ENCODE data around the gene NEURL1B.

The NEURL1B gene

DNA sequence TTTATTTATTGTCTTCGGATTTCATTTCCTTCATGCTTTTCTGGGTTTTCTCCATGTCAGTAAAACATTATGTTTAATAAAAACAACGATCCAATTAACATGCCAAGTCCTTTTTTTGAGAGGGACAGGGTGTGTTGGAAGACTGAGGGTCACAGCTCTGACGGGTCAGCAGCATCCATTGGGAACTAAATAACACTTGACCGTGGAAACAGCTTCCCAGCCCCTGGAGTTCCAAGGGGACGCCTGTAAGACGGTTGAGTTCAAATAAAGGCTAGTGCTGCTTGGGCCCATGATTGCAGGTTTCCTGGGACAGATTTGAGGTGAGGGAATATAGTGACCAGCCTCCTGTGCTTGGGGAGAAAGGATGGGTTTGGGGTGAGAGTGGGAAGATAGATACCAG lies 30.4 kb upstream of the NEURL1B start:
- no peak for DNase-seq

DNA sequence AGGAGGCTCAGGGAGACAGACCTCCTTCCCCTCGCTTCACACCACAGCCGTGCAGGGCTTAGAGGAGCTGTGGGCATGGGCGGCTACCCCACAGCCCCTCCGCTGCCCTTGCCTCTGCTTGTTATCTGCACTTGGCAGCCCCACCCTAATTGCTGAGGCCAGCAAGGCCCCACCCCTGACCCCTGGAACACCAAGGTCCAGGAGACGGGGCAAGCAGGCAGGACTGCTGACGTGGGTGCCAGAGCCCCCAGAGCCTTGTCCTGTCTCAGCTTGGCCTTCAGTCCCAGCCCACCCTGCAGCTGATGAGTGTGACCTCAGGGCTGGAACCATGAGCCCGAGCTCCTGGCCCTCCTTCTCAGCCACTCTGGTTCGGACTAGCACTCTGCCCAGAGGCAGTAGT lies 29.1 kb upstream of the NEURL1B start:
- no peak for DNase-seq

DNA sequence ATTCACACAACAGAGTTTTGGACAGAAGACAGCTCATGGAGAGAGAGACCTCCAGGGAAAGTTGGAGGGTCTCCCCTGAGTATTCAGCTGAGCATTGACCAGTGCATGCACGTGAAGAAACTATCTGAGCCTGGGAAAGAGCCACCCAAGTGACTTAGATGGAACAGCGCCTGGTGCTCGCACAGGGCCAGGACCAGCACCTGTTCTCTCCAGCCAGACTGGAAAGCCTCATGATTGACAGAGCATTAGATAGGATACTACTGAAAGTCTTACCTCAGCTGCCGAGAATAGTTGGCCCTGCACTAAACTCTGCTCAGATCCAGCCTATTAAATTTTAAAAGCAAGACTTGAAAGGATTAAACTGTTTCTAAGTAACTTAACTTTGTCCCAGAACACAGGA lies 28.3 kb upstream of the NEURL1B start:
- no peak for DNase-seq

DNA sequence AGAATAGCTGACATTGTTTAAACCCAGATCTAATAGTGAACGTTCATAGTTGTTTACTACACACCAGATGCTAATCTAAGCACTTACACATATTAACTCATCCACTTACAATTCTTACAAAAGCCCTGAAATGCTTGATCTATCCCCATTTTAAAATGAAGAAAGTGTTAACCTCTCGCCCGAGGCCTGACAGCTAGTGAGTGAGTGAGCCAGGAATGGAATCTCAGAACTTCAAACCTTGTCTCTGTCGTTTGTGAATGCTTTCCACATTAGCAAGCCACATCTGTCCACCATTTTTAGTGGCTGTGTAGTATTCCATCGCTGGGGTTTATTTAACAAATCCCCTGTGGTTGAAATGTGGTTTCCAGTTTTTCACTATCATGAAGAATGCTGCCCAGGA lies 24.9 kb upstream of the NEURL1B start:
- DNase-seq = no peak

DNA sequence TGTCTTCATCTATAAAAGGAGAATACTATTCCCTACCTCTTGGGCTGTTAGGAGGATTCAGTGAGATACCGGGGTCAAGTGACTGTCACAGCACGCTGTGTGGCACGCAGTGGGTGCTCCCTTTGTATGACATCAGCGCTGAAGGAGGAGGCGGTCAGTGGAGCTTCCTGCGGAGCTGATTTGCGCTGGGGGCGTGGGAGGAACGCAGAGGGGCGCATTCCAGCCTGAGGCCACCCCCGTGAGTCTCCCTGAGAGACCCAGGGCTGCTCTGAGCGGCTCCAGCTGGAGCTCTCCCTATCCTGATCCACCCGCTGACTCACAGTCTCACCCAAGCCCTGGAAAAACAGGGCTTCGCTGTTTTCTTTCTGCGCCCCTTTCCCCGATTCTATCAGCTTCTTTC lies 24.3 kb upstream of the NEURL1B start:
- DNase-seq = no peak

DNA sequence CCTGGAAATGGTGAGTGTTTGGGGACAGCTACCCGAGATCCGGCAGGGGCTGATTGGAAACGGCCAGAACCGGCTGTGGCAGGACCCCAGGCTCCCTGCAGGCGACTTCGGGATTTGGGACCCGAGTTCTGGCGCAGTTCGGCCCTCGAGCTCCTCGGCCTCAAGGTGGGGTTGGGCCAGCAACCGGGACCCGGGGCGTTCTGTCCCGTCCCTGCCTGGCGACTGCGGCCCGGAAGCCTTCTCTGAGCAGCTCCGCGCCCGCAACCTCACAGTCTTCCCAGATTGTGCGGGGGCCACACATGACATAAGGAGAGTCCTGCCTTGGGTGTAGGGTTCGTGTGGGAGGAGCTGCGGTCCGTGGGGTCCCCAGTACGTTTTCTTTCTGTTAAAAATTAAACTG lies 23.2 kb upstream of the NEURL1B start:
- no peak for DNase-seq

DNA sequence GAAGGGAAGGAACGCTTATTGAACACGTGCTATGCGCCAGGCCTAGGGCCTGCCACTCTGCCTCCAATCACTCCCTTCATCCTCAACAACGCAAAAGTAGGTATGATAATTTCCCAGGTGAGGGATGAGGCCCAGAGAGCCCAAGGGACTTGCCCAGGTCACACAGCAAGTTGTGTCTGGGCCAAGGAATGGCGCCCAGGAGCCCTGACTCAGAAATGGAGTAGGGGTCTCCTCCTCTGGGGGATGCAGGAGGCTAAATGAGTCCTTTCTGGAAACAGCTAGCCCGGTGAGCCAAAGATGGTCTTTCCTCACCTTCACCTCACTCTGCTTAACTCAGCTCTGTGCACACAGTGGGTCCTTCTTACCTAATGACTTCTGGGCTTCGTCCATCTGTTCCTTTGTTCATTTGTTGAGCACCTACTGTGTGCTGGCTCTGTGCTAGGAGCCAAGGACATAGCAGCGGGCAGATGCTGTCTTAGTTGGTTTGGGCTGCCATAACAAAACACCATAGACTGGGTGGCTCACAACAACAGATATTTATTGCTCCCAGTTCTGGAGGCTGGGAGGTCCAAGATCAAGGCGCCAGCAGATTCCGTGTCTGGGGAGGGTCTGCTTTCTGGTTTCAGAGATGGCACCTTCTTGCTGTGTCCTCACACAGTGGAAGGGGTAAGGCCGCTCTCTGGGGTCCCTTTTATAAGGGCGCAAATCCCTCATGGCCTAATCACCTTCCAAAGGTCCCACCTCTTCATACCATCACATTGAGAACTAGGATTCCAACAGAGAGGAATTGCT lies 22.3 kb upstream of the NEURL1B start:
- DNase-seq = no peak

DNA sequence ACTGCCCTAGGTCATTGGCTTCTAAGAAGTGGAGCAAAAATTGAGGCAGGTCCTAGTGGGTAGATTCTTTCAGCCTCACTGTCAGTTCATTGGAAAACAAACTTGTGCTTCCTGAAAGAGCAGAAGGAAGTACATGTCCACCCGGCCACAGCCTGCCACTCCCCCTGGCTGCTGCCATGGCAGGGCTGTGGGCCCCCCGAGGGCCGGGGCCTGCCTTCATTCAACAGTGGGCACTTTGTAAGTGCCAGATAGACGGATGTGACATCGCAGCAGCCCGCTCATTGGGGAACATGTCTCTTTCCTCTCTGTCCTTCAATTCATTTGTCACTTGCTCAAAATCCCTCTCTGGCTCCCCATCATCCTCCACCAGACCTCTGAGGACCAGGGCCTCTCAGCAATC lies 20.6 kb upstream of the NEURL1B start:
- no peak for DNase-seq

DNA sequence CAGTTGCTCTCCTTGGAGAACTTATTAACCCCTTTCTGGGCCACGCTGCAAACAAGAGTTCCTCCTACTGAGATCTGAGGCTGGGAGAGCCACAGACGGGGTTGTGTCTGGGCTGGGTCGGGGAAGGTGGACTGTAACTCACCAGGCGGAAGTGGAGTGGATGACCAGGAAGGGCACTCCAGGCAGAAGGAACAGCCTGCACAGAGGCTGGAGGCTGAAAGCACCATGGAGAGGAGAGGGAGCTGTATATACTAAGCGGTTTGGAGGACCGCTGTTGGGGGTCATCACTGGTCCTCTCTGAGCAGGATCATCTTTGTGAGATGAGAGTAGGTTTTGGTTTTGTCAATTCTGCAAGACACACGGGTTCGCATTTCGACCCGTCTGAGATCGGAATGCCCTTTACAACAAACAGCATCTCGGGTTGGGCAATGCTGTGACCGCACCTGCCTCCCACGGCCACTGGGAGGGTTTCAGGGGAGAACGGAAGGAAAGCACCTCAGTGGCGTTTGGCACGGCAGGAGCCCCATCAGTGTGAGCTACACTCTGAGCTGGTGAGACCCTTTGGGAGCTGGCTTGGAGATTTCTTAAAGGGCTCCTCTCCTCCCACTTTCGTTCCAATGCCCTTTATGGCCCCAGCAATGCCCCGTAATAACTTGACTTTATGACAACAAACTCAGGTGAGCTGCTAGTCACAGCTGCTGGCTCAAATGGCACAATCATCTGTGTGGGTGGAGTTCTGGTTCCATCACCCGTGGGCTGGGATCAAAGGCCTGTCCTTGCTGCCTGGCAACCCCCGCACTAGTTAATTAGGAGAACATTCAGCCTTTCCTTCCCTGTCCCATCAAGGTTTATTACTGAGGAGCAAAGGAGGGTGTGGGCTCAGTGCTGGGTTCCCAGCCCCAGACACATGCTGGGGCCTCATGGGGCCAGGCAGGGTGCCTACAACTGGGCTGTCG lies 18.7 kb upstream of the NEURL1B start:
- DNase-seq = no peak

DNA sequence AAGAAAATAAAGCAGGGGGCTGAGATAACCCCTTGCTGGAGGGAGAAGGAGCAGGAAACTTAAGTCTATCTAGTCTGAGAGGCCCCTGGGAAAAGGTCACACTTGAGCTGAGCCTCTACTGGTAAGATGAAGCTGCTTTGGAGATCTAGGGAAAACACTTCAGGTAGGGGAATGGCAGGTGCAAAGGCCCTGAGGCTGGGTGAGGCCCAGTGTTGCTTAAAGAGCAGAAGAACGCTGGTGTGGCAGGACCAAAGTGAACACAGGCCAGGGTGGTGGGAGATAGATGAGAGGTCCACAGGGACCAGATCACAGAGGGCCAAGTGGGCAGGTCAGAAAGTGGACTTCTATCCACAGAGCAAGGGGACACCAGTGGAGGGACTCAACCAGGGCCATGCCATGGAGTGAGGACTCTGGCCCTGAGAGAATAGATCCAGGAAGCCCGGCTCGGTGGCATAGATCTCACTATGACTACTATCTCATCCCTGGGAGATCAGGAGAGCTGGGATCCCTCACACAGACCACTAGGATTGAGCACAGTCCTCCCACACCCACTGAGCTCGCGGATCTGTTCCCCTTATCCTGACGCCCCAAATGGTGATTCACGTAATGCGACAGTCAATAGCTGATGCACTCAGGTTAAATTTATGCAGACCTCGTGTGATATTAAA lies 17.6 kb upstream of the NEURL1B start:
- DNase-seq = no peak

DNA sequence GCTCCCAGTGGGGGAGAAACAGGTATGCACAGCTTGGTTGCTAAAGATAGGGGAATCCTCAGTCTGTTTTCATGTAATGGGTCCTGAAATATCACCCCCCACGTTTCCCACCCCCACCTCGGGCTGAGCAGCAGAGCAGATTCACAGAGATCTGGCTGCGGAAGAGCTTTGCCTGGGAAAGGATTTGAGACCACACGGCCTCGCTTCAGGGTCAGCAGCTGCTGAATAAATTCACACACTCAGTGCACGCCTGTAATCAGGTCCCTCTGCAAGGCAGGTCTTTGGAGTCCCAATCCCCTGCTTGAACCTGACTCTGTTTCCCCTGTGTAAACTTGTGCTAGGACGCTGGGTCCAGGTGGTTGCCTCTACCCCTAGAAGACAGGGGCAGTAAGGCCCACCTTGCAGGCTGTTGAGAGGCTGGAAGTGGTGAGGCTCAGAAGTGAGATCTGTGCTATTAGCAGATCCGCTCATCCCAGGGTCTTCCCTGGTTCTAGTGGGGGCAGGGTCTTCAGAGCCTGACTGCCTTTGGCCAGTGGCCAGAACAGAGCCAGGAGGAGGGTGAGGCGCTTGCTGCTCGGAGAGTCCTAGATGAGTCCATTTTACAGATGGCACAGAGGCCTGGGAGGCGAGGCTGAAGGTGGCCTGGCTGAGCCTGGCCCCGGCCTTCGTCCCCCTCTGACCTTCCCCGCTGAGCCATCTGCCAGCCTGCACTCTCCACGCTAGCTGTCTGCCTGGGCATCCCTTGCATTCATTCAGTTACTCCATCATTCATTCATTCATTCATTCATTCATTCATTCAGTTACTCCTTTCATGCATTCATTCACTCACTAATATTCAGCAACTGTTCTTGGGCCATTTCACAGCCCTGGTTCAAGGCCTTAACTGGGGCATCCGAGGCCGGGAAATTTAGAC lies 16.7 kb upstream of the NEURL1B start:
- DNase-seq = no peak

DNA sequence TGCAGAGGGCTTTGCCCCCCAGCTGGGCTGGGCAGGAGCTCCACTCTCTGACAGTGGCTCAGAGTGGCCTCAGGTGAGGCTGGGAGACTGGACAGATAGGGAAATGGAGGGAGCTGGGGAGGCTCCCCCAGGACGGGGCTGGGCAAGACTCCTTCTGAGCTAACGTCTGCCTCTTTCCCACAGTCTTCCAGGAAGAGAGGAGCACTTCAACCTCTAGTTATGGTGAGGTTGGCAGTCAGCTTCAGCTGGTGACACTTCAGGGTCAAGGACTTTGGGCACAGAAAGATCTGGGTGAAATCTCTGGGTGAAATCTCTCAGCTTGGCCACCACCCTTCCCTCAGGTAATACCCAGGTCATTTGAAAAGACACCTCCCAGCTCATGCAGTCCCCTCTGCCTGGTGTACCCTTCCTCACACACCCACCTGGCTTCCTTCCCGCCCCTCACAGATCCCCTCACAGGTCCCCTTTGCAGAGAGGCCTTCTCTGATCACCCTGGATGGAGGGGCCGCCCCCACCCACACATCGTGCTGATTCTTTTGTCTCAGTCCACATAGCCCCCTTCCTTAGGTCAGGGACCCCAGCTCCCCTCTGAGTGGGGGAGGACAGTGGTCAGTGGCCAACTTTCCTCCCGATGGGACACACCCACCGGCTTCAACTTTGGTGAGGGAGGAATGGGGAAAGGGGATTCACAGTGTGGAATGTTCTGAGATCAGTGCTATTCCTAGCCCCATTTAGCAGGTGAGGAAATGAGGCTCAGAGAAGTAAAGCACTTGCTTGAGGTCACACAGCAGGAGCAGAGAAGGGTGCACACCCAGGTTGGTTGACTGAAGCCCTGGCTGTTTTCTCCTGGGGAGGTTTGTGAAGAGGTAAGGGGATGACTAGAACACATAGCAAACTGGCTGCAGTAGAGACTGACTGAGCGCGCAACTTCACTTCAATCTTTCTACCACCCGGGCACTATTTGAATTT lies 15.8 kb upstream of the NEURL1B start:
- DNase-seq = no peak

DNA sequence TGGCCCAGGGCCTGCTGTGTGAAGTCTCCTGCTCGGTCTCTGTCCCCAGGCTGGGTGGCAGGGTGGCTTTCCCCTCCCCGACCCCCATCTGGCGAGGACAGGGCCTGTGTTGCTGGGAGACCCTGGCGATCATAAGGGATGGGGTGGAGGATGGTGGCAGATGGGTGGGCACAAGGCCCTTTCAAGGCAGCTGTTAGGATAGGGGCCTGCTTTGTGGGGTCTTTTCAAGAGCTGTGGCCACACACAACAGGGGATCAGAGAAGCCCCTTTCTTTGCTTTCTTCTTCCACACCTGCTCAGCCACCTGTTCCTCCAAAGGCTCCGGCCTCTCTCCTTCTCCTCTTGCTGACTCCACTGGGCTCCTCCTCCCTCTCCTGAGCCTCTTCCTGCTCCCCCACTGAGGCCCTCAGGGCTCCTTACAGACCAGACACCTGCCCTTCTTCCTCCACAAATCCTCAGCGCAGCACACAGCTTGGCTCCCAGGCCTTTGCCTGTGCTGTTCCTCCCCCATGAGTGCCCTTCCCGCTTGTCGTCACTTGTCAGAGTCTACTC lies 15.0 kb upstream of the NEURL1B start:
- DNase-seq = no peak

DNA sequence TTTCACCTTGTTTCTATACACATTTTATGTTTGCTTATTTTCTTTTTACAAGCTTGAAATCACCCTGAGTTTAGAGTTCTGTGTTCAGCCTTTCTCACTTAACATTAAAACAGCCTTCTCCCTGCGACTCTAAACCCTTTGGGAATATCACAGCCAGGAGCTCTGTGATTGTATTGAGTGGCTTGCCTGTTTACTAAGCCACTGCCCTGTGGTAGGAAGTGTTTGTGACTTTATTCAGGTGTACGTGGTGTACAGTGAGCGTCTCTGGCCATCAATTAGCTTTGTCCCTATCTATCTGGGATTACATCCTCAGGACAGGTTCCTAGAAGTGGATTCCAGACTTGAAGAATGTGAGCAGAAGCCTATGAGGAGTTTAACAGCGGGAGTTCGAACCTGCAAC lies 11.0 kb upstream of the NEURL1B start:
- no peak for DNase-seq

DNA sequence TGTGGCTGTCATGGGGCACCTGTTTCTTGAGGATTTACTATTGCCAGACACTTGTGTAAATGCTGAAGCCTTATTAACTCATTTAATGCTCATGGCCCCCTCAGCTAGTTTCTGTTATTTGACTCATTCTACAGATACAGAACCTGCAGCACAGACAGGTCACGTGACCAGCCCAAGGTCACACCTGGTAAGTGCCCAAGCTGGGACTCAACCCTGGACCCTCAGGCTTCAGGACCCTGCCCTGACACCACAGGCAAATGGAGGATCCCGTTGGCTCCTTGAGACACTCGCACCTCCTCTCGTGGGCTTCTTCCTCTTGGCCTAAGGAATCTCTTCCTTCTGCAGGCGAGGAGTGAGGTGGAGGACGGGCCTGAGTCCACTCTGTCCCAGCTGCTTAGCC lies 10.6 kb upstream of the NEURL1B start:
- no peak for DNase-seq

DNA sequence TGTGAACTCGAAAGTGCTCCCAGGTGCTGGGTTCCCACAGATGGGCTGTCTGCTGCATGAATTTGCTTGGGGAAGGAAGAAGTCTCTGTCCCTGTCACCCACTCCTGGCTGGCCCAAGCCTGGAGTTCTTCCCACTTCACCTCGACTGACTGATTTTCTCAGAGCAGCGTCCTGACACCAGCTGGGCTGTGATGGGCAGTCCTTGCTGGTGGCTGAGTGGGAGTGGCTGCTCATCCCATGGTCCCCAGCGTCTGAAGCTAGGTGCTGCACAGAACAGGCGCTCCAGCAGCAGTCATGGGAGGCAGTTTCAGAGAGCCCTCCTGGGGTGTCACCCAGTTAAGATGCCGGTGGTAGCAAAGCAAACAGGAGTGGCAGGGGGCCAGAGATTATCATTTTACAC lies 10.1 kb upstream of the NEURL1B start:
- DNase-seq = no peak

DNA sequence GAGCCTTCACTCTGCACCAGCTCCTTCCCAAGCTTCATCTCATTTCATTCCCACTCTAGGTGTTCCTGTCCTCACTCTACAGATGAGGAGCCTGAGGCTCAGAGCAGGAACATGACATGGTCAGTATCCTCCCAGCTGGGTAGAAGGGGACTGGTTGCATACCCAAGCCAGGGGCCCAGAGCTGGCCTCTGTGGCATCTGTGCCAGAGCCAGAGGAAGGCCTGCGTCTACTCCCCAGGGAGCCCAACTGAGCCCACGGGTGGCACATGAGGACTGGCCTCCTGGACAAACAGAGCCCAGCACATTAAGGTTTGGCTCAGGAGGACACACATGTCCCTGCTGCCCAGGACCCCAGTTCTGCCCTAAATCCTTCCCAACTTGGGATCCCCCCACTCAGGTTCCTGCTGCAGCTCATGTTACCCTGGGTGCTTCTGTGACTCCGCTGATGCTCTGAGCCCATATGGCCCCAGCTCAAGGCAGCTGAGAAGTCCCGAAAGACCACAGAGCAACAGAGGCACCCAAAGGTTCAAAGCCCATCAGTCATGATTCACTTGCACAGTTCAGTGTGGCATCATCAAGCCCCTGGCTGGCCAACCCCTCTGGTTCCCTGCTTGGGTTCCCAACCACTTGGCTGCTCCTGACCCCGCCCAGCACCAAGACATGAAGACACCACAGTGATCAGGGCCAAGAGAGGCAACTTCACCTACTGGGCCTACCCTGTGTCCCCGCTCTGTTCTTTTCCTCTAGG lies 8.5 kb upstream of the NEURL1B start:
- DNase-seq = no peak

DNA sequence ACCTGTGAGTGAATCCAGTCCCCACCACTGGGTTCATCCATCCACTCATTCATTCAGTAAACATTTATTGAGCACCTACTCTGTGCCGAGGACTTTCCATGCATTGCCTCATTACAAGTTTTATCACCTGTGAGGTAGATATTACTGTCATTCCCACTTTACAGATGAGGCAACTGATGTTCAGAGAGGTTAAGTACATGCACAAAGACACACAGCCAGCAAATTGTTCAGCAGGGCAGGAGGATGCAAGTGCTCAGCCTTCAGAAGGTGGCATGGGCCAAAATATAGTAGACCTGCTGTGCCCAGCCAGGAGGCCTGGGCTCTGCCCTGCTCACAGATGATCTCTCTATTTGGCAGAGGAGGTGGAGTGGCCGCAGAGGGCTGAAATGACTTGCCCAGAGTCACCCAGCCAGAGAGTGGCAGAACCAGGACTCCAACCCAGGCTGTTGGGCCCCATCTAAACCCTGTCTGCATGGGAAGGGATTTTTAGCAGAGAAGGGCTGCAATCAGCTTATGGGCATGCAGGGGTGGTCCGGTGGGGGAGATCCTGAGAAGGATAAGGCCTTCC lies 7.6 kb upstream of the NEURL1B start:
- no peak for DNase-seq

DNA sequence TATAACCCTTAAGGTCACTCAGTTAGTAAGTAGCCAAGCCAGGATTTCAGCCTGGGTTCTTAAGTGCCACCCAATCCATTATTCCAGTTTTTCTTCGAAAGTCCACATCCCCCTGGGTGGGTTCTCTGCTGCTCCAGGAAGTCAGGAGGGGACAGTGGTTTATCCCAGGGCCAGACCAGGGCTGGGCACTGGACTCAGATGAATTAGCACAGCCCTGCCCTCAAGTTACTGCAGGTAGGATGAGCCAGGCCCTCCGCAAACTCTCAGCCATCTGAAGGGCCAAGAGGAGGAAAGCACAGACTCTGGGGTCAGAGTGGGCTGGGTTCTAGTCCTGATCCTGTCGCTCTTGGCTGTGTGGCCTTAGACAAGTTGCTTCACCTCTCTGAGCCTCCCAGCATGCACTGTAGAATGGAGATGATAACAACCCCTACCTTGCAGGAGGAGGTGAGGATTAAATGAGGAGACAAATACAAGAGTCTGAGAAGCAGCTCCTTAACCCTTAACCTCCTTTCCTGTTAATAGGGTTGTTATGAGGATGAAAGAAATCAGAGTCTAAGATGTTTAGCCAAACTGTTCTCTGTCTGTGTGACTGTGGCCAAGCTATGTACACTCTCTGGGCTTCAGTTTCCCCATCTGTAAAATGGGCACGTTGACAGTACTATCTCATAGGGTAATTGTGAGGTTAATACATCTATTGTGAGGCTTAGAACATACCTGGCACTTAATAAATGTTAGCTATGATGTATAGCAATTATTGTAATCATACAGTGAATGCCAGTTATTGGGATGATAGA lies 6.8 kb upstream of the NEURL1B start:
- no peak for DNase-seq
